GM21717 (cell line): Measurements from ENCODE around the gene PPP1R3F.
"Not testable (repeated sequence)": the region's sequence is repeated elsewhere in the genome, so short reads cannot be mapped to it uniquely, and the experiment has no call there.

Source experiments
- ATAC-seq: cut with Tn5 transposase; IDR thresholded peaks from one replicate; pipeline ENCODE4 v1.9.1; 2021; ENCODE audit warnings: mild to moderate bottlenecking, moderate library complexity; ENCODE audit not compliant: unreplicated experiment

Gene PPP1R3F

DNA sequence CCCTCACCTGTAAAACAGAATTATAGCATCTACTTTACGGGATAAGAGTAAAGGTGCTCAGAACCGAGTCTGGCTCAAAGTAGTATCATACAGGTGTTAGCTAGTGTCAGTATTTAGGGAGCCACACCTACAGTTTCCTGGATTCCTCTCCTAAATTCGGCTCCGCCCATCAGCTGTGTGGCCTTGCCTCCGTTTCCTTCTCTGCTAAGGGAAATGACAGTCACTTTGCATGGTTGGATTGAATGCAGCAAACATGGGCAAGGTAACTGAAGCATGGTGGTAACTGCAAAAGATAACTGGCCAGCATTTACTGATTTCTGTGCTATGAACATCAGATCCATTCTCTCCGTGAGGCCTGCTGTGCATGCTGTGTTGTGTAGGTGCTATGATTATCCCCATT lies 2.8 kb downstream of the PPP1R3F start:
- no peak for ATAC-seq

DNA sequence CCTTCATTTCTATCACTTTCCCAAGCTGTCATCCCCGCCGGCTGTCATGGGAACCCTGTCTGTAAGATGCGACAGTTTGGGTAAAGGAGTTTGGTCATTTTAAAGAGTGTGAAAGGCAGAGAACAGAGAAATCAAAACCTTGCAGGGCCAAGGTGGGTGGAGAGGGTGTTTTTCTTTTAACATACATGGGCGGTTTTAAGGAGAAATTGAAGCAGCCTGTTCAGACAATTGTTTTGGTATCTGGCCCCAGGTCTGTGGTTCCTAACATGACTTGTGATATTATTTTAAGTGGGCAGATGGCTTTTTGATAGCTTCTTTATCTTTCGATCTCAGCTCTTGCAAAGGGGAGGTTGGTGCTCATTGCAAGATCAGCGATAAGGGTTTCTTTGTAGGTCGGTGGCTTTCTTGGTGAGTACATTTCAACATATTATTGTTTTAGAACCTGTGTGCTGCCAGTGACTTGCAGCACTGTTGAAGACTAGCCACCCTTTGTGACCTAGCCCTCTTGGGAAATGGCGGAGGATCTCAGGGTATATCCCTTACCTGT lies 3.7 kb downstream of the PPP1R3F start:
- no peak for ATAC-seq

DNA sequence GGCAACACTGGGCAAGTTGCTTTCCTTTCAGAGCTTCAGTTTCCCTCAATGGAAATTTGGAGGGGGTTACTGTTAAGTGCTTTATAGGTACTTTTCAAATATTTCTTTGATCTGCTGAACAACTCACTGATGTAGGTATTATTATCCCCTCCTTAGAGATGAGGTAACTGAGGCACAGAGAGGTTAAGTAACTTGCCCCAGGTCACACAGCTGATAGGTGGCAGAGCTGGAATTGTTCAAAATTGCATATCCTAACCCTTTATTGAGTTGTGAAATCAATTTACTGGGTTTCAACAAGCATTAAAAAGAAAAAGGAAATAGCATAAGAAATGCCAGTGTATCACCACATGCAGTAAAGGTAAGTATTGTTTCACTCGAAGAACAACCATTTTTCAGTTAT lies 6.6 kb downstream of the PPP1R3F start:
- no peak for ATAC-seq

DNA sequence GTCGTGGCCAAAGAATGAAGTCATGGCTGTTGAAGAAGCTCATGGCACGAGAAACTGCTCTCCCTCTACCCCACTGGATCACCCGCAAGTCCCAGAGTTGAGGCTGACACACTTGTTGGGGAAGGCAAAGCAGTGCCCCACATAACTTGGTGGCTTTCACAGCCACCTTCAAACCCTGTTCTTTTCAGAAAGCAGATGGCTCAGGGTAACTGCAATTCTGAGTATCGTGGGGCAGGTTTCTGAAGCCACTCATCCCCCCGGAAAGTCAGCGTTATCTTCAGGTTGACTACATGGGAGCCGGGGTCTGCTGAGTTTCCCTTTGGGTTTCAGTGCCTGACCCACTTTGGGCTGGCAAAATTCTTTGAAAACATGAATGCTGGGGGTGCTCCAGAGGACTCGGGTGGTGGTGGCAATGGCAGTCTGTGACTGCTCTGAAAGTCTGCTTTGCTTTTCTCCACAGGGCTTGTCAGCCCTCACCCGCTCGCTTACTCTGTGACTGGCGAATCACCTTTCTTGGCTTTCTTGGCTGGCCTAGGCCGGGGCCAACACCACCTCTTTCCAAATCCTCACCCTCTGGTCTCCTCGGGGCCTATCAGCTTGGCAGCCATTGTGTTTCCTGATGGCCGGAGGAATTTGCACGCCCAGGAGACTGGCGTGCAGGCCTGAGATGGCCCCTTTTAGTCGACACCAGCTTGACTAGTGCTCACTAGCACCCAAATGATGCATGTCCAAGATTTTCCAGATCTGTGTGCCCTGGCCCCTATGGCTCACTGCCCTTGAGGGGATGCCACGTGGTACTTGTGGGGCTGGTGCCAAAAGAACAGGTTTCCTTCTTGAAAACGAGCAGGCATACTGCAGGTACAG lies 7.3 kb downstream of the PPP1R3F start:
- ATAC-seq: no peak

DNA sequence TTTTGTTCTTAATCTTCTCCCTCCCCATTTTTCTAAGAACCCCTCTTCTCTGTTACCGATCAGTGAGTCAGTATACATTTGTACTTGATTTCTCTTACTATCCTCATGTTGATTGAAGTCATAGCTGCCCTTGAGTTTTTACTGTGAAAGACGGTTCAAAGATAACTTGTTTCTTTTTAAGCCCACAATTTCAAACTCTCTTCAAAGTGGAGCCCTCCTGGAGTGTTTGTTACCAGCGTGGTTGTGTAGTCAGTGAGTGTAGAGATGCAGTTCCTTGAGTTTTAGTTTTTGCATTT lies 7.9 kb downstream of the PPP1R3F start:
- no peak for ATAC-seq

DNA sequence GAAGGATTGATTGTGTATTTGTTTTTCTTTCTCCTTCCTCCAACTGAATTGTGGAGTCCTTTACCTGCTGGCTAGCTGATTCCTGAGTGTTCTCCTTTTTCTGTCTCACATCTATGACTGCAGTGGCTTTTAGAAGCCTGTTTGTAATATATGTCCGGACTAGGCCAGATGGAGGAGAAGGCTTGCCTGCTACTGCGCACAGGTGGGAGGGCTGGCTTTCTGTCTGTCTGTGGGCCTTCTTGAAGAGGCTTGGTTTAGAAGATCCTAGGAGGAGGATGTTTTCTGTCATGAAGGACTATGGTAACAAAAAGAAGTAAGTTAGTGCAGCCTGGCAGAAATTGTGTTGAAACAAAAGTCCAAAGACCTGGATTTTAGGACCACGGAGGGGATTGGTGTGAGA lies 8.5 kb downstream of the PPP1R3F start:
- ATAC-seq: no peak

DNA sequence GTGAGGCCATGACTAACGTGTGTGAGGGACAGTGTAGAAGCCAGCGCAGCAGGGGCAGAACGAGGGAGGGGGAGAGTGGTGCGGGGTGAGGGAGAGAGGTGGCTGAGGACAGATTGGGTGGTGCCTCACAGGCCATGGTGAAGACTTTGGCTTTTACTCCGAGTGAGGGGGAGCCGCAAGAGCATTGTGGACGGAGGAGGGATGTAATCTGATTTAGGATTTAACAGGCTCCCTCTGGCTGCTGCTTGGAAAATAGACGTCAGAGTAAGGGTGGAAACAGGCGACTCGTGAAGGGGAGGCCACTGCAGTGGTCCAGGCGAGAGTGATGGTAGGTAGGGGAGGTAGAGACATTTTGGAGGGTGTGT lies 13.0 kb downstream of the PPP1R3F start:
- ATAC-seq: no peak

DNA sequence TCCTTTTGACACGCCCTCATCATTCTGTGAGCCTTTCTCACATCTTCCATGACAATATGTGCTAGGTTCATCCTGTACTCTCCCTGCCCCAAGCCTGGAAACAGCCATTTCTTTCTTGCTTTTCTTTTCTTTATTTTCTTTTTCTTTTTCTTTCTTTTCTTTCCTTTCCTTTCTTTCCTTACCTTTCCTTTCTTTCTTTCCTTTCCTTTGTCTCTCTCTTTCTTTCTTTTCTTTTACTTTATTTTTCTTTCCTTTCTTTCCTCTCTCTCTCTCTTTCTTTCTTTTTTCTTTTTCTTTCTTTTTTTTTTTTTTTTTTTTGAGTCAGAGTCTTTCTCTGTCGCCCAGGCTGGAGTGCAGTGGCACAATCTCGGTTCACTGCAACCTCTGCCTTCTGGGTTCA lies 14.6 kb downstream of the PPP1R3F start:
- ATAC-seq: no peak

DNA sequence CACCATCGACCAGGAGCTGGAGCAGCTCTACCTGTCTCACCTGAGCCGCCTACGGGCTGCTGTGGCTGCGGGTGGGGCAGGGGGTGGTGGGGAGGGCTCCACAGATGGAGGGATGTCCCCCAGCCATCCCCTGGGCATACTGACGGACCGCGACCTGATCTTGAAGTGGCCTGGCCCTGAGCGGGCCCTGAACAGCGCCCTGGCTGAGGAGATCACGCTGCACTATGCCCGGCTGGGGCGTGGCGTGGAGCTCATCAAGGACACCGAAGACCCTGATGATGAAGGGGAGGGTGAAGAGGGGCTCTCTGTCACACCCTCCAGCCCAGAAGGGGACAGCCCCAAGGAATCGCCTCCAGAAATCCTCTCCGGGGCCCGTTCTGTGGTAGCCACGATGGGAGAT lies 16.5 kb downstream of the PPP1R3F start:
- no peak for ATAC-seq

DNA sequence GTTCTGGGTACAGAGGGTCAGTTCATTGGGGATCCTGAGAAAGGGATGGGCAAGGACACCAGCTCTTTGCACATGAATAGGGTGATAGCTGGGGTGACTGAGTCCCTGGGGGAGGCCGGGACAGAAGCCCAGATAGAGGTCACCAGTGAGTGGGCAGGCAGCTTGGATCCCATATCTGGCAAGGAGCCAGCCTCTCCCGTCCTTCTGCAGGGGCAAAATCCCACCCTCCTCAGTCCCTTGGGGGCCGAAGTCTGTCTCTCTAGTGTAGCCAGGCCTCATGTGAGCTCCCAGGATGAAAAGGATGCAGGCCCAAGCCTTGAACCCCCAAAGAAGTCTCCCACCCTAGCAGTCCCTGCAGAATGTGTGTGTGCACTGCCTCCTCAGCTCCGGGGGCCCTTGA lies 17.0 kb downstream of the PPP1R3F start:
- no peak for ATAC-seq

DNA sequence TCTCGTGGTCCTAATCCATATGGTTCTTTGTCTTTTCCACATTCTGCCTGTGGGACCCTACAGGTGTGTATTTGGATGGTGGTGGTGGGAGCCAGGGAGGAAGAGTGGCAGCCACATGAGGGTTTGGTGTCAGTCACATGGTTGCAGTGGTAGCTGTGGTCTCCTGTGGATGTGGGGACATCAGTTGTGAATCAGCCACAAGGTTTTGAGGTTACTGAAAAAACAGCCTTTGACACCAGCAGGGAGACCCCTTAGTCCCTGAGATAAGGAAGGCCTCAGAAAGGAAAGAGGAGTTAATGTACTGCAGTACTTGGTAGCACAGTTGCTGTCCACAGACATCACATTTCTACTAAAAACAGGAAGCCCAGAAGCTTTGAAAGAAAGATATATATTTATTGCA lies 18.1 kb downstream of the PPP1R3F start:
- no peak for ATAC-seq

DNA sequence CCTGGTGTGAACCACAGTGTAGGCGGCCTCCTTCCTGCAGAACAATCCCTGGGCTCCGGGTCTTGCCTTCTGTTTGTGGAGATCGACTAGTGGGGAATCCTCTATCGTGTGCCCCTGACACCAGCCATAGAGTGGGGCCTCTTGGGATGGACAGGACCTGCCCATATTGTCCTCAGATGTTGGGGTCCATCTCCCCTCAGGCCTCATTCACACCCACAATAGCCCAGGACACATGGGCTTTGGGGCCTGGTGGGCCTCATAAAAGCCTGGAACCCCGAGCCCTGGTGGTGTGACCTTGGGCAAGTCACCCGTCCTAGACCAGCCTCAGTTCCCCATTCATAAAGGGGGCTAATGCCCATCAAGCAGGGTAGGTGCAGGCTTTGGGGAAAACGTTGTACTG lies 20.6 kb downstream of the PPP1R3F start:
- no peak for ATAC-seq

DNA sequence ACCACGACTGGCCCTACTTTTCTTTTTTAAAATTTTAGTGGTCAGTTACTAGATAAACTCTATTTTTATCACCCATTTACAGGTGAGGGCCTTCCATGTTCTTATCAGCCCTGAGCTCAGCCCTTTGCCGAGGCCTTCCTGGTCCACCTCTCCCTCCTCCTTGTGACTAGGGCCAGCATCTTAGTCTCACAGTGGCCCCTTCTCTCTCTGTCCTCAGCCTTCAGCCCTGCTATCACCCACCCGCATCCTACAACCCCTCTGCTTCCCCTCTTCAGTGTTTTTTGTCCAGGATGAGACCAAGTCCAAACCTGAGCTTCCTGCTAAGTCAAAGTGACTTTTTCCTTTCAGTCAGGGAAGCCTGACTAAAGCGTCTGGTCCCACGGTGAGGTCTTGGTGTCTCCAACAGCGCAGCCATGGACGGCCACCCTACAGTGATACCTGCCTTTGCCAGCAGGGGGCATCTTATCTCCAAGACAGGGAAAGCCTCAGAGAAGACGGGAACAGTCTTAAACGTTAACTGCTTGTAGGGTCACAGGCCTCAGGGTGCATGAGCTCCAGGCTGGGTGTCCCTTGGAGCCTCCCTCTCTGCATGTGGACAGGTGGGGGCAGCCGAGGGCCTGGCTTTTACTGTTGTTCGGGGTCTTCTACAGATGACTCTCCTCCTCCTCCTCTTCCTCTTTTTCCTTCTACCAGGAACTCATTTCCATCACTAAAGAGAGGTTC lies 22.2 kb downstream of the PPP1R3F start:
- peak; percentile 66 for ATAC-seq

DNA sequence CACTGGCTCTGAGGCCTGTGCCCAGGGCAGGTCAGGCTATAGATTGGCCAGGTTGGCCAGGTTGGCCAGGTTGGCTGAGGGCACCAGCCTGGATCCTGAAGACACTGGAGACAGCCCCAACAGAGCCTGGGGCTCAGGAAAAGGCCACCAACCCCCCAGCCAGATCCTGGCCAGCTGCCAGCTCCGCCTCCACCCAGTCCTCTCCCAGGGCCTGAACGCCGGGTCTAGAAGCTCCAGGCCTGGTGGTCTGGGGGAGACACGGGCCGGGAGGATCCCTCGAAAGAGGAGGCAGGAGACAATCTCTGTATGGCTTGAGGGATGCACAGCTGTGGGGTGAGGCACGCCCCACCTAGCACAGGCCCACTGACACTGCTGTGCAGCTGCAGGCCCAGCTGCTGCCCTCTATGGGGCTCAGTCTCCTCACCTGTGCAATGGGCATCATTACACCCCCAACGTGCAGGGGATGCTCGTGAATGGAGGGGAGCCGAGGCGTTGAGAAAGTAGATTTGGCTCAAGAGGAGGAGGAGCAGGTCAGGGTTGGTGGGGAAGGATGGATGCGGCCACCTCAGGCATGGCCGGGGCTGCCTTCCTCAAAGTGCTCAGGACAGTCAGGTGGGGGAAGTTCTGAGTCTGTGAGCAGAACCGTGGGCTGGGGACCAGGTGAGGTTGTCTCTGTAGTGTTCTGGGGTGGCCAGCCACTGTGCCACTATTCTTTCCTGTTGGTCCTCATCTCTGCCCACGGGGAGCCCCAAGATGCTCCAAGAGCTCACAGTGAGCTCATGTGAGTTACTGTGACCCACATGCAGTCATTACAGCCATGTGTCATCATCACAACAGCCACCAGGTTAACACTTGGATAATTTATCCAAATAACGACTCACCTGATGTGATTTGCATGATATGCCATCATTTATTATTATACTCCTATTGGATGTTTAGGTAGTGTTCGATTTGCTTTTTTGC lies 23.1 kb downstream of the PPP1R3F start:
- ATAC-seq: no peak

DNA sequence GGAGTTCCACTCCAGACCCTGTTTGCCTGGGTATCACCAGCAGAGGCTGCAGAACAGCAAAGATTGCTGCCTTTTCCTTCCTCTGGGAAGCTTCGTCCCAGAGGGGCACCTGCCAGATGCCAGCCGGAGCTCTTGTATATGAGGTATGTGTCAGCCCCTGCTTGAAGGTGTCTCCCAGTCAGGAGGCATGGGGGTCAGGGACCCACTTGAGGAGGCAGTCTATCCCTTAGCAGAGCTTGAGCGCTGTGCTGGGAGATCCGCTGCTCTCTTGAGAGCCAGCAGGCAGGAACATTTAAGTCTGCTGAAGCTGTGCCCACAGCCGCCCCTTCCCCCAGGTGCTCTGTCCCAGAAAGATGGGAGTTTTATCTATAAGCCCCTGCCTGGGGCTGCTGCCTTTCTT lies 29.7 kb downstream of the PPP1R3F start:
- not testable (repeated sequence) for ATAC-seq

DNA sequence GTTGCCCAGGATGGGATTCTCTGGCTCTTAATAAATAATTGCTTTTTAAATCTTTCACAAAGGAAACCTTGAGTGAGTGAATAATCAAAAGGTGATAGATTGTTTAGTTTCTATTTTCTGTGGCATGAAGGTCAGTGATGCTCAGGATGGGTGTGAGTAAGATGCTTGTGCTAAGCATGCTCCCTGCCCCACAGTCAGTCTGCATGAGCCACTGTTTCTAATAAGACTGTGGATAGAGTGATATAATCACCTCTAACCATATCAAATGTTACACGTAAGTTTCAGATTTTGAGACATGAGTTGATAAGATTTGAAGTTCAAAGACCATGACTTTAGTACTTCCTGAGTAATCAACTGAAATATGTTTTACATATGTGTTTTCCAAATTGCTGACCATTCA lies 31.1 kb downstream of the PPP1R3F start:
- ATAC-seq: no peak

DNA sequence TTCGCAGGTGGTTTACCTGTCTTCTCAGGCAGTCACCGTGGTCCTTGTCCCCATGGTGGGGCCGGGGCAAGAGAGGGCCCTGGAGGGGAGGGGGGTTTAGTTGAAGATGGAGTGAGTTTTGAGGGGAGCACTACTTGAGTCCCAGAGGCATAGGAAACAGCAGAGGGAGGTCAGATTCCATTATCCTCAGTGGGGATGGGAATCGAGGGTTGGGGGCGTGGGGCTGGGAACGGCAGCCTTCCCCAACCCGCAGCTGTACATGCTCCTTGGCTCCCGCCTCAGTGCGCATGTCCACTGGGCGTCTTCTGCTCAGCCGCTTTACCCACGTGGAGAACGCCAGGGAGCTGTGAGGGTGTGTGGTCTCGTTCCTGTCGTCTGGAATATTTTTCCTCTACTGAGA lies 33.8 kb downstream of the PPP1R3F start, which contains the start of gene GAGE10:
TSS of gene GAGE10 (plus strand) at position 301 of the 400 bp plus-strand sequence. CDS start 1,214 bp downstream, outside the sequence.
- ATAC-seq: no peak

DNA sequence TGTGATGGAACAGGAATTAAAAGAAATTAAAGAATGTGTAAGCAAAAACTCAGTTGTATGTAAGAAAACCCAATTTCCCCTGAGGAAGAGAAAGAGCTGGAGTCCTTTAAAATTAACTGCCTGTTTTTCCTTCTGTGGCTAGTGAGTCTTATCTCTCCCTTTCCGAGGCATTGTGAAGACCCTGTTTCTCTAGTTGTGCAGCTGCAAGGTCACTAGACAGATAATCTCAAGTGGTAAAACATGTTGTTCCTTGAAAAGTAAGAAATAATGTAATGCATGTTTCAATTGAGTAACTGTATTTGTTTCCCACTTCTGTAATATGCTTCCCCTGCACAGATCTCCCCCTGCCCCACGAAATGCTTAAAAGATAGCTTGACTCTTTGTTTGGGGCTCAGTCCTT lies 38.2 kb downstream of the PPP1R3F start:
- ATAC-seq: not testable (repeated sequence)

DNA sequence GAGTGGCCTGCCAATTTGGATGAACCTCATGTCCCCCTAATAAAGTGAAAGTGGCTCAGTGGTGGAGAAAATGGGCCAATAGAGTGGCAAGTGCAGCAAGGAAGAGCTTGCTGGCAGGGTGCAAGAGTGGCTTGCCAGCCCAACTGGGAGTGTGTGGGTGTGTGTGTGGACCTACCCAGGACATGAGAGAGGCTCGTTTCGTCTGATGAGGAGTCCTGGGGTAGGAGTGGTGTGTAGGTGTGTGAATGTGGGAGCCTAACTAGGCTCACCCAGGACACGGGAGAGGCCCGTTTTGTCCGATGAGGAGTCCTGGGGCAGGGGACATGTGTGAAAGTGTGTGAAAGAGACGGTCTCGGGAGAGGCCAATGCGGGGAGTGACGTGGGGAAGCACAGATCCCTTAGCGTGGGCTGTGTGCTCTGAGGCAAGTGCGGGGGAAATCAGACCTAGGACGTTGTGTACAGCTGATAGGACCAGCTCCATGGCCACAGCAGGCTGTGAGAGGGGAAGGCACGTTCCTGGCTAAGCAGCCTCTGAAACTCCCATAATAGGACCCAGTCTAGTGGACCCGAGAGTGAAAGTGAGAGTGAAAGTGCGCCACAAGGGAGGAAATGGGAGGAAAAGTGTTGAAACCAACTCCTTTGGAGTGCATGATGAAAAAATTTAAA lies 39.1 kb downstream of the PPP1R3F start:
- no peak for ATAC-seq

DNA sequence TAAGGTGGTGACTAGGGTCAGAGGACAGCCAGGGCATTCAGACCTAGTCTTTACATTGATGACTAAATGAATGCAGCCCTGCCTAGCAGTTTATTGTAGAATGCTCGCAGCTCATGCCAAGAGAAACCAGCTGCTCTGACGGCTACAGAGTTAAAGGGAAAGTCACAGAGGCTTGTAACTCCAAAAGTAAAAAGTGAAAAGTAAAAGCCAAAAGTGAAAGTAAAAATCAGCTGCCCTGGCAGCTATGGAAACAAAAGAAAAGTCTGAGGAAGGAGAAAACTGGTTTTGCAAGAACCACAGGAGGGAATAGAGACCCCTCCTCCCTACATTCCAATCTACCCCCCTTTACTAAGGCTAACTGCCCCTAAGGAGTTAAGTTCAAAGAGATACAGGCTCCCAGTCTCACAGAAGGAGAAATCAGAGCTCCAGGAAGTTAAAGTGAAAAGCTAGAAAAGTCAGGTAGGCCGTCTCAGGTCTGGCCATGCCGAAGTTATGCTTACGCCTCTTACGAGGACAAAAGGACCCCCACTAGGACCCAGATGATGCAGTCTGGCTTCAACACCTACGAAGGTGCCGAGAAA lies 39.9 kb downstream of the PPP1R3F start:
- ATAC-seq: no peak
